ENCODE results near the gene SFRP2.
A peak's percentile ranks its signal among the peaks of the same experiment; 100 is the strongest.

SFRP2 gene

GRCh38 chr4:153804722-153805121, 15.8 kb upstream of the SFRP2 start:
- POLR2A ChIA-PET = no interaction called here
- CTCF ChIA-PET = no interaction called here
- no peak for DNase-seq (ENCODE audit: extremely low spot score)
- no peak for TF ChIP-seq FOXK2 (IDR thresholded peaks at IDR 0.05)
- no peak for TF ChIP-seq HDGF (IDR thresholded peaks at IDR 0.05; ENCODE audit: borderline replicate concordance)
- no peak for TF ChIP-seq CTBP1 (IDR thresholded peaks at IDR 0.05; ENCODE audit: borderline replicate concordance)
- TF ChIP-seq ARNT (IDR thresholded peaks at IDR 0.05) = no peak
- TF ChIP-seq FOXA1 (IDR thresholded peaks at IDR 0.05) = no peak
- TF ChIP-seq ZNF384 (IDR thresholded peaks at IDR 0.05) = no peak
- TF ChIP-seq LEF1 (IDR thresholded peaks at IDR 0.05; ENCODE audit: borderline replicate concordance) = no peak
- TF ChIP-seq PKNOX1 (IDR thresholded peaks at IDR 0.05) = no peak
- TF ChIP-seq SUZ12 (IDR thresholded peaks at IDR 0.05) = no peak
- TF ChIP-seq FOXM1 (IDR thresholded peaks at IDR 0.05; ENCODE audit: borderline replicate concordance) = no peak
- no peak for TF ChIP-seq L3MBTL2 (conservative IDR thresholded peaks at IDR 0.05)
- no peak for TF ChIP-seq TARDBP (IDR thresholded peaks at IDR 0.05)
- no peak for TF ChIP-seq SP1 (IDR thresholded peaks at IDR 0.05)
- TF ChIP-seq BHLHE40 (IDR thresholded peaks at IDR 0.05; ENCODE audit: borderline replicate concordance) = no peak
- TF ChIP-seq ELF4 (IDR thresholded peaks at IDR 0.05) = no peak
- TF ChIP-seq NFRKB (IDR thresholded peaks at IDR 0.05) = no peak

- DNase-seq (ENCODE audit: extremely low spot score) = no peak
- TF ChIP-seq L3MBTL2 (conservative IDR thresholded peaks at IDR 0.05) (no peak), NFRKB (IDR thresholded peaks at IDR 0.05) (no peak), ARNT (IDR thresholded peaks at IDR 0.05) (no peak), SUZ12 (IDR thresholded peaks at IDR 0.05) (no peak), LEF1 (IDR thresholded peaks at IDR 0.05; ENCODE audit: borderline replicate concordance) (no peak), CTBP1 (IDR thresholded peaks at IDR 0.05; ENCODE audit: borderline replicate concordance) (no peak), SP1 (IDR thresholded peaks at IDR 0.05) (no peak), FOXK2 (IDR thresholded peaks at IDR 0.05) (no peak), PKNOX1 (IDR thresholded peaks at IDR 0.05) (no peak), HDGF (IDR thresholded peaks at IDR 0.05; ENCODE audit: borderline replicate concordance) (no peak), FOXA1 (IDR thresholded peaks at IDR 0.05) (no peak), TARDBP (IDR thresholded peaks at IDR 0.05) (no peak), FOXM1 (IDR thresholded peaks at IDR 0.05; ENCODE audit: borderline replicate concordance) (no peak), BHLHE40 (IDR thresholded peaks at IDR 0.05; ENCODE audit: borderline replicate concordance) (no peak), ELF4 (IDR thresholded peaks at IDR 0.05) (no peak), ZNF384 (IDR thresholded peaks at IDR 0.05) (no peak)
- ChIA-PET CTCF (interaction anchor here (0.8 to 2.2 kb wide), 2 partner anchors 14 to 18 kb away, joined by 4 to 5 read pairs; no protein-coding TSS in a partner anchor), POLR2A (no interaction called here)
These were observed 10.8 kb upstream of the SFRP2 start for GRCh38 chr4:153799694-153800074.

- DNase-seq (ENCODE audit: extremely low spot score) = no peak
- ChIA-PET POLR2A (no interaction called here), CTCF (interaction anchor here (0.8 to 2.2 kb wide), 2 partner anchors 13 to 17 kb away, joined by 4 to 5 read pairs; no protein-coding TSS in a partner anchor)
- TF ChIP-seq CTBP1 (IDR thresholded peaks at IDR 0.05; ENCODE audit: borderline replicate concordance) = no peak
- no peak for TF ChIP-seq HDGF (IDR thresholded peaks at IDR 0.05; ENCODE audit: borderline replicate concordance)
- no peak for TF ChIP-seq ARNT (IDR thresholded peaks at IDR 0.05)
- no peak for TF ChIP-seq LEF1 (IDR thresholded peaks at IDR 0.05; ENCODE audit: borderline replicate concordance)
- TF ChIP-seq PKNOX1 (IDR thresholded peaks at IDR 0.05) = no peak
- TF ChIP-seq FOXA1 (IDR thresholded peaks at IDR 0.05) = no peak
These were observed 10.2 kb upstream of the SFRP2 start for GRCh38 chr4:153798901-153799693.

GRCh38 chr4:153798420-153798819, 9.5 kb upstream of the SFRP2 start:
- ChIA-PET CTCF (no interaction called here), POLR2A (no interaction called here)
- DNase-seq (ENCODE audit: extremely low spot score) = no peak
- TF ChIP-seq HDGF (IDR thresholded peaks at IDR 0.05; ENCODE audit: borderline replicate concordance) = no peak
- no peak for TF ChIP-seq L3MBTL2 (conservative IDR thresholded peaks at IDR 0.05)
- TF ChIP-seq FOXM1 (IDR thresholded peaks at IDR 0.05; ENCODE audit: borderline replicate concordance) = no peak
- no peak for TF ChIP-seq BHLHE40 (IDR thresholded peaks at IDR 0.05; ENCODE audit: borderline replicate concordance)
- TF ChIP-seq SP1 (IDR thresholded peaks at IDR 0.05) = no peak
- TF ChIP-seq PKNOX1 (IDR thresholded peaks at IDR 0.05) = no peak
- TF ChIP-seq FOXA1 (IDR thresholded peaks at IDR 0.05) = no peak
- no peak for TF ChIP-seq SUZ12 (IDR thresholded peaks at IDR 0.05)
- no peak for TF ChIP-seq ELF4 (IDR thresholded peaks at IDR 0.05)

GRCh38 chr4:153794006-153794405, 5.1 kb upstream of the SFRP2 start:
- POLR2A ChIA-PET = no interaction called here
- CTCF ChIA-PET = interaction anchor here (0.6 kb wide), 1 partner anchor 10 kb away, joined by 5 read pairs; no protein-coding TSS in a partner anchor
- DNase-seq (ENCODE audit: extremely low spot score) = peak; percentile 34

More at GRCh38 chr4:153794006-153794405, 5.1 kb upstream of the SFRP2 start:
- no peak for TF ChIP-seq TARDBP (IDR thresholded peaks at IDR 0.05)
- TF ChIP-seq ARNT (IDR thresholded peaks at IDR 0.05) = 0 out of 2 replicates have a peak, but pooled peaks have one; percentile 30
- TF ChIP-seq L3MBTL2 (conservative IDR thresholded peaks at IDR 0.05) = no peak
- TF ChIP-seq CTBP1 (IDR thresholded peaks at IDR 0.05; ENCODE audit: borderline replicate concordance) = peak; percentile 41; the same call in 1 of the 2 replicates
- peak; percentile 86 for TF ChIP-seq PKNOX1 (IDR thresholded peaks at IDR 0.05)
- peak; percentile 77 for TF ChIP-seq FOXA1 (IDR thresholded peaks at IDR 0.05)
